Neural cell (in vitro differentiated cells): Measurements from ENCODE around the gene GPN1. TPM values are rescaled to one million over a fixed set of nuclear protein-coding genes. Genes with fewer than 3 reads are reported as not detected.

ENCODE experiments used
- H2AFZ ChIP-seq: fragments of 200-600, 300-800 bp; sonication (generic), shearing (Covaris generic); 2 replicates; pipeline ENCODE4 v1.6.0; 2014; ENCODE audit warnings: low read depth, mild to moderate bottlenecking, antibody characterized with exemption, low read length, moderate library complexity
- H3F3A ChIP-seq: fragments of 200-600 bp; shearing (Covaris generic); 2 replicates; pipeline ENCODE4 v1.6.1; 2016; ENCODE audit warnings: mild to moderate bottlenecking, moderate library complexity, mixed read lengths, antibody characterized with exemption, low read length; ENCODE audit not compliant: insufficient read depth, poor library complexity, severe bottlenecking
- H3K27ac ChIP-seq: fragments of 200-600, 300-800 bp; sonication (generic), shearing (Covaris generic); 2 replicates; pipeline ENCODE4 v1.5.1; 2014; ENCODE audit warnings: mild to moderate bottlenecking, low read length, moderate library complexity
- H3K27me3 ChIP-seq: fragments of 300-800, 200-600 bp; sonication (generic), shearing (Covaris generic); 2 replicates; pipeline ENCODE4 v1.6.0; 2014; ENCODE audit warnings: mild to moderate bottlenecking, low read depth, low read length, moderate library complexity; ENCODE audit not compliant: insufficient read depth
- H3K36me3 ChIP-seq: fragments of 300-800, 200-600 bp; sonication (generic), shearing (Covaris generic); 2 replicates; pipeline ENCODE4 v1.5.1; 2014; ENCODE audit warnings: mild to moderate bottlenecking, antibody characterized with exemption, low read length, moderate library complexity; ENCODE audit not compliant: insufficient read depth
- H3K4me2 ChIP-seq: fragments of 300-800, 200-600 bp; sonication (generic), shearing (Covaris generic); 2 replicates; pipeline ENCODE4 v1.6.0; 2014; ENCODE audit warnings: mild to moderate bottlenecking, low read length
- H3K4me3 ChIP-seq: fragments of 300-800, 200-600 bp; sonication (generic), shearing (Covaris generic); 2 replicates; pipeline ENCODE4 v1.5.1; 2014; ENCODE audit warnings: mild to moderate bottlenecking, low read length, moderate library complexity
- H3K79me2 ChIP-seq: fragments of 200-600 bp; shearing (Covaris generic); replicated peaks from 2 replicates; pipeline ENCODE4 v1.6.0; 2014; ENCODE audit warnings: mild to moderate bottlenecking, low read length, moderate library complexity; ENCODE audit not compliant: insufficient read depth
- H3K9ac ChIP-seq: fragments of 300-800, 200-600 bp; sonication (generic), shearing (Covaris generic); 2 replicates; pipeline ENCODE4 v1.6.1; 2016; ENCODE audit warnings: mild to moderate bottlenecking, low read length, mixed read lengths
- H3K9me2 ChIP-seq: fragments of 200-600 bp; shearing (Covaris generic); 2 replicates; pipeline ENCODE4 v1.6.1; 2016; ENCODE audit warnings: mild to moderate bottlenecking, low read length, mixed read lengths; ENCODE audit not compliant: insufficient read depth
- H3K9me3 ChIP-seq: fragments of 200-600, 300-800 bp; sonication (generic), shearing (Covaris generic); 2 replicates; pipeline ENCODE4 v1.6.1; 2016; ENCODE audit warnings: mild to moderate bottlenecking, mixed run types, low read length, moderate library complexity, mixed read lengths
- H4K20me1 ChIP-seq: fragments of 200-600 bp; shearing (Covaris generic); 2 replicates; pipeline ENCODE4 v1.6.1; 2016; ENCODE audit warnings: mild to moderate bottlenecking, mixed run types; ENCODE audit not compliant: insufficient read depth
- EP300 ChIP-seq: fragments of 450-650 bp; conservative IDR thresholded peaks from 2 replicates; pipeline ENCODE4 v1.6.1; 2014; ENCODE audit warnings: antibody characterized with exemption, mild to moderate bottlenecking, moderate library complexity; ENCODE audit not compliant: poor library complexity, severe bottlenecking
- EZH2 ChIP-seq: fragments of 200-600, 300-800 bp; shearing (Covaris generic), sonication (generic); IDR thresholded peaks from 2 replicates; pipeline ENCODE4 v1.6.1; 2014; ENCODE audit warnings: antibody characterized with exemption, low read length, borderline replicate concordance, mild to moderate bottlenecking; ENCODE audit not compliant: insufficient read depth, poor library complexity, severe bottlenecking
- MXI1 ChIP-seq: fragments of 450-650 bp; conservative IDR thresholded peaks from 2 replicates; pipeline ENCODE4 v1.6.1; 2014; ENCODE audit warnings: antibody characterized with exemption, mild to moderate bottlenecking; ENCODE audit not compliant: poor library complexity, severe bottlenecking
- POLR2AphosphoS5 ChIP-seq: IDR thresholded peaks from 2 replicates; pipeline ENCODE4 v1.6.1; 2012
- RAD21 ChIP-seq: fragments of 450-650 bp; conservative IDR thresholded peaks from 2 replicates; pipeline ENCODE4 v1.6.1; 2014; ENCODE audit warnings: antibody characterized with exemption, mild to moderate bottlenecking, moderate library complexity
- SMC3 ChIP-seq: fragments of 450-650 bp; conservative IDR thresholded peaks from 2 replicates; pipeline ENCODE4 v1.6.1; 2014; ENCODE audit warnings: antibody characterized with exemption, mild to moderate bottlenecking, moderate library complexity; ENCODE audit not compliant: poor library complexity
- TAF1 ChIP-seq: IDR thresholded peaks from 2 replicates; pipeline ENCODE4 v1.6.1; 2012; ENCODE audit warnings: low read depth
- polyA plus RNA-seq: library from polyadenylated mRNA; depleted of rRNA; stranded (reverse); fragments of >200 nt; gene quantifications from 2 replicates; pipeline ENCODE4 v1.2.3, GENCODE V29; 2014
- TF ChIP-seq, protein P1 (sequence below): IDR thresholded peaks from 2 replicates; pipeline ENCODE4 v1.6.1; 2012; ENCODE audit warnings: borderline replicate concordance
- TF ChIP-seq, protein P2 (sequence below): fragments of 450-650 bp; IDR thresholded peaks from 2 replicates; pipeline ENCODE4 v1.5.1; 2014; ENCODE audit warnings: antibody characterized with exemption, mild to moderate bottlenecking, moderate library complexity; ENCODE audit not compliant: poor library complexity, severe bottlenecking

The GPN1 gene
- polyA plus RNA-seq, 1 donor from 2014 or later = 48.2 TPM

DNA sequence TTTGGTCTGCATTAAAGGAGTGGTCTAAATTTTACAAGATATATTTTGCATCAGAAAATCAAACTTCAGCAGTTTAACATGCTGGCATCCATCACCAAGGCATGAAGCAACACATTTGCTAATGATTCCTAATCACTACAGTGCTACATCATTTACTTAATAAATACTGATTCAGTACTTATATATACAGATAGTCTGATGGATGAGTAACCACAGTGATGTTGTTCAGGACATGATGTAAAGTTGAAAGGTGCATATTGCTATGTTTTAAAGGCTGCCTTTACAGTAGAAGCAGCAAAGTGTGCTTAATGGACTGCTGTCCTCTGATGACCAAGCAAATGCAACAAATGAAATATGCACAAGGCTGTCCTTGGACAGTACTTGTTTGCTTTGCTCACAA is 23.5 kb downstream of the GPN1 start:
- Histone ChIP-seq H3K27me3 (no peaks in the 10 kb centered on the region), H3K9me3 (no peaks in the 10 kb centered on the region), H3K36me3 (peaks cover 13% of the 10 kb centered on the region), H3K4me2 (no peak overlapping the region), H3K9me2 (no peaks in the 10 kb centered on the region), H3K27ac (no peak overlapping the region), H2AFZ (no peak overlapping the region), H3F3A (no peaks in the 10 kb centered on the region), H4K20me1 (no peaks in the 10 kb centered on the region), H3K9ac (no peak overlapping the region), H3K4me3 (no peak overlapping the region), H3K79me2 (no peaks in the 10 kb centered on the region)
- no peak for TF ChIP-seq EP300
- TF ChIP-seq TAF1 = no peak
- TF ChIP-seq SMC3 = no peak
- no peak for TF ChIP-seq POLR2AphosphoS5
- TF ChIP-seq, protein P1, sequence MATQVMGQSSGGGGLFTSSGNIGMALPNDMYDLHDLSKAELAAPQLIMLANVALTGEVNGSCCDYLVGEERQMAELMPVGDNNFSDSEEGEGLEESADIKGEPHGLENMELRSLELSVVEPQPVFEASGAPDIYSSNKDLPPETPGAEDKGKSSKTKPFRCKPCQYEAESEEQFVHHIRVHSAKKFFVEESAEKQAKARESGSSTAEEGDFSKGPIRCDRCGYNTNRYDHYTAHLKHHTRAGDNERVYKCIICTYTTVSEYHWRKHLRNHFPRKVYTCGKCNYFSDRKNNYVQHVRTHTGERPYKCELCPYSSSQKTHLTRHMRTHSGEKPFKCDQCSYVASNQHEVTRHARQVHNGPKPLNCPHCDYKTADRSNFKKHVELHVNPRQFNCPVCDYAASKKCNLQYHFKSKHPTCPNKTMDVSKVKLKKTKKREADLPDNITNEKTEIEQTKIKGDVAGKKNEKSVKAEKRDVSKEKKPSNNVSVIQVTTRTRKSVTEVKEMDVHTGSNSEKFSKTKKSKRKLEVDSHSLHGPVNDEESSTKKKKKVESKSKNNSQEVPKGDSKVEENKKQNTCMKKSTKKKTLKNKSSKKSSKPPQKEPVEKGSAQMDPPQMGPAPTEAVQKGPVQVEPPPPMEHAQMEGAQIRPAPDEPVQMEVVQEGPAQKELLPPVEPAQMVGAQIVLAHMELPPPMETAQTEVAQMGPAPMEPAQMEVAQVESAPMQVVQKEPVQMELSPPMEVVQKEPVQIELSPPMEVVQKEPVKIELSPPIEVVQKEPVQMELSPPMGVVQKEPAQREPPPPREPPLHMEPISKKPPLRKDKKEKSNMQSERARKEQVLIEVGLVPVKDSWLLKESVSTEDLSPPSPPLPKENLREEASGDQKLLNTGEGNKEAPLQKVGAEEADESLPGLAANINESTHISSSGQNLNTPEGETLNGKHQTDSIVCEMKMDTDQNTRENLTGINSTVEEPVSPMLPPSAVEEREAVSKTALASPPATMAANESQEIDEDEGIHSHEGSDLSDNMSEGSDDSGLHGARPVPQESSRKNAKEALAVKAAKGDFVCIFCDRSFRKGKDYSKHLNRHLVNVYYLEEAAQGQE = no peak
- no peak for TF ChIP-seq EZH2
- TF ChIP-seq RAD21 = no peak
- no peak for TF ChIP-seq MXI1
- TF ChIP-seq, protein P2, sequence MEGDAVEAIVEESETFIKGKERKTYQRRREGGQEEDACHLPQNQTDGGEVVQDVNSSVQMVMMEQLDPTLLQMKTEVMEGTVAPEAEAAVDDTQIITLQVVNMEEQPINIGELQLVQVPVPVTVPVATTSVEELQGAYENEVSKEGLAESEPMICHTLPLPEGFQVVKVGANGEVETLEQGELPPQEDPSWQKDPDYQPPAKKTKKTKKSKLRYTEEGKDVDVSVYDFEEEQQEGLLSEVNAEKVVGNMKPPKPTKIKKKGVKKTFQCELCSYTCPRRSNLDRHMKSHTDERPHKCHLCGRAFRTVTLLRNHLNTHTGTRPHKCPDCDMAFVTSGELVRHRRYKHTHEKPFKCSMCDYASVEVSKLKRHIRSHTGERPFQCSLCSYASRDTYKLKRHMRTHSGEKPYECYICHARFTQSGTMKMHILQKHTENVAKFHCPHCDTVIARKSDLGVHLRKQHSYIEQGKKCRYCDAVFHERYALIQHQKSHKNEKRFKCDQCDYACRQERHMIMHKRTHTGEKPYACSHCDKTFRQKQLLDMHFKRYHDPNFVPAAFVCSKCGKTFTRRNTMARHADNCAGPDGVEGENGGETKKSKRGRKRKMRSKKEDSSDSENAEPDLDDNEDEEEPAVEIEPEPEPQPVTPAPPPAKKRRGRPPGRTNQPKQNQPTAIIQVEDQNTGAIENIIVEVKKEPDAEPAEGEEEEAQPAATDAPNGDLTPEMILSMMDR = no peak

DNA sequence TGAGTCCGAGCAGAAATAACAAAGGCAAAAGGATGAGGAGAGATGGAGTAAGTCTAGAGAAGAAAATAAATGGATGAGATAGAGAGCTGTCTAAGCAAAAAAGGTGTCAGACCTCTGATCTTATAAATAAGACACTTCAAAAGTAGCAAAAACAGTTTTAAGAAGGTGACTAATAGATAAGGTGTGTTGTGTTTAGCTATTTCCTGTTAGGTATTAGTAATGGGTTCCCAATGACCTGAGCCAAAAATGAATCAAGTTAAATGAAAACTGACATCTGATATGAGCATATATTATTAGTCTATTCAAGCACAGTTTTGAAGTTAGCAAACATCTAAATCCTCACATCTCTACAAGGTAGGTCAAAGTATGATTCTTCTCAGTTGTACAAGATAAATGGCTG is 23.9 kb downstream of the GPN1 start:
- no peaks in the 10 kb centered on the region for H3K79me2 ChIP-seq

More for the DNA sequence above, 23.9 kb downstream of the GPN1 start:
- Histone ChIP-seq H3F3A (no peaks in the 10 kb centered on the region), H3K4me2 (no peak overlapping the region), H3K36me3 (peaks cover 17% of the 10 kb centered on the region), H3K9ac (no peak overlapping the region), H3K4me3 (no peak overlapping the region), H3K9me2 (no peaks in the 10 kb centered on the region), H3K27me3 (no peaks in the 10 kb centered on the region), H3K27ac (no peak overlapping the region), H2AFZ (no peak overlapping the region), H3K9me3 (no peaks in the 10 kb centered on the region), H4K20me1 (no peaks in the 10 kb centered on the region)
- no peak for TF ChIP-seq EZH2
- TF ChIP-seq POLR2AphosphoS5 = no peak
- TF ChIP-seq RAD21 = no peak
- TF ChIP-seq, protein P2 = no peak
